ENCODE results near the gene FZD7. TPM values are rescaled to one million over a fixed set of nuclear protein-coding genes. Genes with fewer than 3 reads are reported as not detected.

The FZD7 gene
- total and polyA plus RNA-seq, 2 of the 8 experiments (the other 6 are each of a cell fraction or from before 2014, with no cell fraction given) = 176 to 246 TPM

DNA sequence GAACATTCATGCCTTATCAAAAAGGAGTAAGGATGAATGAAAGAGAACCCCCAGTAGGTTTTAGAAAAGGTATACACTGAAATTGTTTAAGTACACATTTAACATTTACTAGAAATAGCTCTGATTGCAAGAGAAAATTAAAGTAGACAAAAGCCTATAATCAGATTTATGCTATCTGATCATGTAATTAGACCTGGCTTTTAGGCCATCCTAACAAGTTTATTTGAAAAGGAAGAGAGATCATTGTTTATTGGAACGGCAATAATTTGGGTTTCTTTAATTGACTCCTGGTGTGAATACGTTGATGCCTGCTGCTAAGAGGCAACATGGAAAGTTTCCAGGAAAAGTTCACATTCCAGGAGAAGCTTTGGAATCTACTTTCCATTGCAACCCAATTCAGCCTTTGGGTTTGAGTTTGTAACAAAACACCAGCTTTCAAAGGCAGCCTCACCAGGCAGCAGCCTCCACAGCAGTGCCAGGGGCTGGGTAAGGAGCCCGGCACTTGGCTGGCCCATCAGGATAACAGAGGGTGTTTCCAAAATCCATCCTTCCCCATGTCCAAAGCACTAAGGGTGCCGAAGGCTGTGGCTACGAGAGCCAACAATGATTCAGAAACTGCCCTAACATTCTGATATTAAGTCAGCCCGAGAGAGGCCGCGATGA, 18.0 kb downstream of the FZD7 start:
- Histone ChIP-seq H3K79me2 (ENCODE audit: control insufficient read depth in 1 of 2, insufficient read depth in 2 of 2, low read length in 2 of 2) (no peaks in the 10 kb centered on the region), H4K20me1 (replicated peaks in 1 of 2; ENCODE audit: control insufficient read depth in 1 of 2, insufficient read depth in 2 of 2, low read length in 2 of 2) (no peaks in the 10 kb centered on the region), H3K4me1 (replicated peaks in 1 of 4; ENCODE audit: control insufficient read depth in 3 of 4, insufficient read depth in 4 of 4, low read length in 3 of 4) (peaks cover 2 to 13% (median 9%) of the 10 kb centered on the region in 4 experiments), H3K9me3 (ENCODE audit: insufficient read depth in 2 of 2, low read depth in 1 of 2, low read length in 1 of 2) (no peaks in the 10 kb centered on the region), H4K5ac (ENCODE audit: insufficient read length, low read depth, low read length) (no peak overlapping the region), H2BK20ac (ENCODE audit: low read length) (no peak overlapping the region), H3K36me3 (ENCODE audit: control insufficient read depth in 2 of 4, insufficient read depth in 4 of 4, low read length in 3 of 4) (no peaks in the 10 kb centered on the region), H2BK15ac (ENCODE audit: low read length) (no peak overlapping the region; the same call in 1 of the 2 replicates), H4K91ac (replicated peaks; ENCODE audit: insufficient read length, low read length) (no peak overlapping the region), H3K18ac (ENCODE audit: extremely low read depth, low read length) (0 out of 2 replicates have a peak overlapping the region, but pooled peaks have one; percentile 5), H3K23ac (ENCODE audit: insufficient read length) (no peak overlapping the region), H2BK12ac (ENCODE audit: low read depth, low read length) (no peak overlapping the region), H2AFZ (ENCODE audit: low read length) (no peak overlapping the region), H3K23me2 (ENCODE audit: low read depth, low read length) (no peaks in the 10 kb centered on the region; the same call in 1 of the 2 replicates), H2BK120ac (replicated peaks; ENCODE audit: low read depth, low read length) (no peak overlapping the region), H3K4ac (replicated peaks; ENCODE audit: insufficient read length, low read depth, low read length) (no peak overlapping the region), H3K4me2 (ENCODE audit: insufficient read depth in 1 of 2, low read depth in 2 of 2, low read length in 2 of 2) (peak overlapping the region; percentile 8 to 23; a peak in 2 of 4 replicates), H4K8ac (ENCODE audit: extremely low read depth, insufficient read depth, low read length) (peak overlapping the region; percentile 41; the same call in 1 of the 2 replicates), H3K9ac (replicated peaks in 1 of 4; ENCODE audit: extremely low read depth in 1 of 4, low read depth in 3 of 4, low read length in 3 of 4) (no peak overlapping the region), H3K4me3 (ENCODE audit: extremely low read depth in 1 of 4, insufficient read depth in 2 of 4, low read depth in 3 of 4, low read length in 4 of 4) (no peak overlapping the region), H3K14ac (ENCODE audit: insufficient read length) (no peak overlapping the region), H3K27ac (ENCODE audit: low read depth, low read length) (no peak overlapping the region), H2AK5ac (ENCODE audit: low read depth, low read length) (no peak overlapping the region; the same call in 1 of the 2 replicates), H3K79me1 (ENCODE audit: low read depth, low read length) (no peaks in the 10 kb centered on the region), H3K27me3 (replicated peaks in 1 of 4; ENCODE audit: control insufficient read depth in 3 of 4, extremely low read depth in 1 of 4, insufficient read depth in 3 of 4, low read length in 3 of 4) (no peaks in the 10 kb centered on the region), H3K56ac (replicated peaks; ENCODE audit: insufficient read length, low read depth, low read length) (no peak overlapping the region), H2BK5ac (ENCODE audit: low read depth, low read length) (no peak overlapping the region)
- TF ChIP-seq, protein P1, sequence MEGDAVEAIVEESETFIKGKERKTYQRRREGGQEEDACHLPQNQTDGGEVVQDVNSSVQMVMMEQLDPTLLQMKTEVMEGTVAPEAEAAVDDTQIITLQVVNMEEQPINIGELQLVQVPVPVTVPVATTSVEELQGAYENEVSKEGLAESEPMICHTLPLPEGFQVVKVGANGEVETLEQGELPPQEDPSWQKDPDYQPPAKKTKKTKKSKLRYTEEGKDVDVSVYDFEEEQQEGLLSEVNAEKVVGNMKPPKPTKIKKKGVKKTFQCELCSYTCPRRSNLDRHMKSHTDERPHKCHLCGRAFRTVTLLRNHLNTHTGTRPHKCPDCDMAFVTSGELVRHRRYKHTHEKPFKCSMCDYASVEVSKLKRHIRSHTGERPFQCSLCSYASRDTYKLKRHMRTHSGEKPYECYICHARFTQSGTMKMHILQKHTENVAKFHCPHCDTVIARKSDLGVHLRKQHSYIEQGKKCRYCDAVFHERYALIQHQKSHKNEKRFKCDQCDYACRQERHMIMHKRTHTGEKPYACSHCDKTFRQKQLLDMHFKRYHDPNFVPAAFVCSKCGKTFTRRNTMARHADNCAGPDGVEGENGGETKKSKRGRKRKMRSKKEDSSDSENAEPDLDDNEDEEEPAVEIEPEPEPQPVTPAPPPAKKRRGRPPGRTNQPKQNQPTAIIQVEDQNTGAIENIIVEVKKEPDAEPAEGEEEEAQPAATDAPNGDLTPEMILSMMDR (IDR thresholded peaks at IDR 0.05; ENCODE audit: control extremely low read depth in 1 of 3, insufficient read depth in 1 of 3, low read depth in 1 of 3, low read length in 3 of 3) = no peak
- TF ChIP-seq TEAD4 (IDR thresholded peaks at IDR 0.05; ENCODE audit: low read depth, low read length) (peak; percentile 89), SP1 (IDR thresholded peaks at IDR 0.05; ENCODE audit: low read depth, low read length) (peak; percentile 57; the same call in 1 of the 2 replicates)
- POLR2A ChIA-PET (ENCODE audit: partially characterized antibody) = interaction anchor here (0.7 to 0.9 kb wide), 2 partner anchors 9 to 13 kb away, joined by 3 to 6 read pairs; no protein-coding TSS in a partner anchor
- CTCF ChIA-PET (ENCODE audit: partially characterized antibody) = no interaction called here
- peak; percentile 79 for FAIRE-seq
- no peak for DNase-seq (ENCODE audit: low read depth in 1 of 2, low spot score in 2 of 2)
- WGBS, 2 experiments (ENCODE audit: extremely low coverage in 1 of 2, insufficient coverage in 1 of 2, insufficient read length in 1 of 2, insufficient replicate concordance in 2 of 2, low coverage in 1 of 2, low lambda C conversion rate in 2 of 2, missing lambda C conversion rate in 1 of 2) = 62% methylated on average over 8 of the region's 8 CpGs; no CpG with 5 or more reads in 1 of the 2 experiments

Measured in H1 (cell line).